Brain pericyte (primary cell): ENCODE measurements around the gene EGFL7.

ENCODE experiments used
- DNase-seq: peaks from one replicate; pipeline ENCODE4 v3.0.0-alpha.2; 2012; ENCODE audit warnings: low read depth, low spot score

Gene EGFL7

GRCh38 chr9:136672431-136673087 is 9.8 kb downstream of the EGFL7 start:
- DNase-seq, result no peak

- DNase-seq, result no peak
Measured at GRCh38 chr9:136673088-136673974, 10.6 kb downstream of the EGFL7 start.

- DNase-seq, result no peak
Measured at GRCh38 chr9:136673975-136674785, 11.5 kb downstream of the EGFL7 start.

GRCh38 chr9:136674786-136675349 is 12.2 kb downstream of the EGFL7 start:
- no peak for DNase-seq

- DNase-seq, result no peak
Measured at GRCh38 chr9:136675477-136676296, 13.0 kb downstream of the EGFL7 start.

- DNase-seq, result no peak
Measured at GRCh38 chr9:136676297-136676794, 13.6 kb downstream of the EGFL7 start.

GRCh38 chr9:136676920-136677686 is 14.4 kb downstream of the EGFL7 start:
- no peak for DNase-seq

GRCh38 chr9:136678034-136678433 is 15.3 kb downstream of the EGFL7 start:
- no peak for DNase-seq

- DNase-seq, result no peak
Measured at GRCh38 chr9:136678624-136679023, 15.9 kb downstream of the EGFL7 start.

- DNase-seq, result no peak
Measured at GRCh38 chr9:136679431-136679941, 16.8 kb downstream of the EGFL7 start.

- no peak for DNase-seq
Measured at GRCh38 chr9:136681029-136681428, 18.3 kb downstream of the EGFL7 start.

- no peak for DNase-seq
Measured at GRCh38 chr9:136681945-136682699, 19.4 kb downstream of the EGFL7 start.

- no peak for DNase-seq
Measured at GRCh38 chr9:136682710-136683109, 20.0 kb downstream of the EGFL7 start.

GRCh38 chr9:136683173-136683745 is 20.5 kb downstream of the EGFL7 start:
- DNase-seq, result no peak

GRCh38 chr9:136683755-136684154 is 21.0 kb downstream of the EGFL7 start:
- DNase-seq, result no peak

- no peak for DNase-seq
Measured at GRCh38 chr9:136684339-136684738, 21.6 kb downstream of the EGFL7 start.

- no peak for DNase-seq
Measured at GRCh38 chr9:136684799-136685198, 22.1 kb downstream of the EGFL7 start.

- DNase-seq, result no peak
Measured at GRCh38 chr9:136685216-136685615, 22.5 kb downstream of the EGFL7 start.
